HG03025 (cell line): ENCODE results near the gene LGR6.
"Not testable (repeated sequence)": the region's sequence is repeated elsewhere in the genome, so short reads cannot be mapped to it uniquely, and the experiment has no call there.

Source experiments
- ATAC-seq: cut with Tn5 transposase; IDR thresholded peaks from one replicate; pipeline ENCODE4 v1.9.1; 2021; ENCODE audit warnings: mild to moderate bottlenecking, moderate library complexity; ENCODE audit not compliant: unreplicated experiment, low FRiP score

LGR6 gene

DNA sequence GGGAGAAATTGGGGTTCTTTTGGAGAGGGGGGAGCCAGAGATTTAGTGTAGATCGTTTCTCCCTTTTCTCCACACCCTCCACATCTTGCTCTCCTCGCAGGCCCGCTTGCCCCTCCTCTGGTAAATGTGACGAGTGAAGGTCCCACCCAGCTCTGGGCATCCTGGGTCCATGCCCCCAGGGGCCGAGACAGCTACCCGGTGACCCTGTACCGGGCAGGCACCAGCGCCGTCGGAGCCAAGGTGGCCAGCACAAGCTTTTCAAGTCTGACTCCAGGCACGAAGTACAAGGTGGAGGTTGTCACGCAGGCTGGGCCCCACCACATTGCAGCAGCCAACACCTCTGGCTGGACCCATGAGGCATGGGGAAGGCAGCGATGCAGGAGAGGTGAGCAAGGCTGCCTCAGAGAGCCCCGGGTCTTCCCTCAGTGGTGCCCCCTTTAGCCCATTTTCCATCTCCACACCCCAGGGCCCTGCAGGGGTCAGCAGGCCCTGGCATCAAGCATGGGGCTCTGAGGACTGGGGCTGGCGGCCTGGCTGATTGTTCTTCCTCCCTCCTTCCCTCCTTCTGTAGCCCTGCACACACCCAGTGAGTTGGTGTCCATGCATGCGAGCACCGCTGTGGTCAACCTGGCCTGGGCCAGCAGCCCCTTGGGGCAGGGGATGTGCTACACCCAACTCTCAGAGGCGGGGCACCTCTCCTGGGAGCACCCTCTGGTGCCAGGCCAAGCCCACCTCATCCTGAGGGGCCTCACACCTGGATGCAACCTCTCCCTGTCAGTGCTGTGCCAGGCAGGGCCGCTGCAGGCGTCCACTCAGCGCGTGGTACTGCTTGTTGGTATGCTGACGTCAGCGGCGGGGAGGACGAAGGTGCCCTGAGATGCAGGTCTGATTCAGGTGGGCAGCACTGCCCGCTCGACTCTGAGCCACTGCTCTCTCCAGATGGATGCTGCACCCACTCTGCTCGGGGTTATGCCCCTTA is 16.4 kb upstream of the LGR6 start:
- no peak for ATAC-seq

DNA sequence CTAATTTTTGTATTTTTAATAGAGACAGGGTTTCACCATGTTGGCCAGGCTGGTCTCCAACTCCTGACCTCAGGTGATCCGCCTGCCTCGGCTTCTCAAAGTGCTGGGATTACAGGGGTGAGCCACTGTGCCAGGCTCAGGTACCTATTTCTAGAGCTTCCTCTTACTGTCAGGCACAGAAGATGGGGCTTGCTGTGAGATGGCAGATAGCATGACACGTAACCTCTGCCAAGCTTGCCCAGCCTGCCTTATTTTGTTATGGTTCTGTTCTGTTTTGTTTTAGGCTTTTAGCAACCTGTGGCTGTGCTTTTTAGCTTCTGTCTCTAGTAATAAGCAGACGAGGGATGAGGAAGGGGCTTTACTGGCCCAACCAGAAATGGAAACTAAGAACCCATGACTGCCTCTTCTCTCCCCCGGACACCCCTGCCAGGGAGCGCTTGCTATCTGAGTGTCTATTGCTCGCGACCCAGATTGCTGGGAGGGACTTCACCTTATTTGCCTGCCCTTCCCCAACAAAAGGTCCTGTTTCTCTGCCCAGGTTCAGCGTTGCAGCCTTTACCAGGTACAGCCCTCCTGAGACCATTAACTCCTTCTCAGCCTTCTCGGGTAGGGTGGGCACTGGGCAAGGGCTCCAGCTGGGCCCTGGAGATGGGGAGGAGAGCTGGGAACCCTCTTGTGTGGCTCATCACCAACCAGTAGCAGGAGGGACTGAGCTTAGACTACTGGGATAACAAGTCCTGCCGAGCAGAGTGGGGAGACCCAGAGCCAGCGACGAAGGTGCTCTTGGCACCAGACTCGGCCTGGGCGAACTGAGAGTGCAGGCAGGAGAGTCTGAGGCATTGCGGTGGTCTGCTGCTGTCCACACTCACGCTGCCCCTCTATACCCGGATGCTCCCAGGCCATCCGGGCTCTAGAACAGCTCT is 13.5 kb upstream of the LGR6 start:
- ATAC-seq: no peak

DNA sequence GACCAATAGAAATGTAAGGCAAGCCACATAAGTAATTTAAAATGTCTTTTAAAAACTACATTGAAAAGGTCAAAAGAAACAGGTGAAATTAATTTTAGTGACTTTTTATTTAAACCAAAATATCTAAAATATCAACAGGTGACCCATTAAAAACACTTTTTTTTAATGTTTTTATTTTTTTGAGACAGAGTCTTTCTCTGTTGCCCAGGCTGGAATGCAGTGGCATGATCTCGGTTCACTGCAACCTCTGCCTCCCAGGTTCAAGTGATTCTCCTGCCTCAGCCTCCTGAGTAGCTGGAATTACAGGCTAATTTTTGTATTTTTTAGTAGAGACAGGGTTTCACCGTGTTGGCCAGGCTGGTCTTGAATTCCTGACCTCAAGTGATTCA is 12.9 kb upstream of the LGR6 start:
- ATAC-seq: not testable (repeated sequence)

DNA sequence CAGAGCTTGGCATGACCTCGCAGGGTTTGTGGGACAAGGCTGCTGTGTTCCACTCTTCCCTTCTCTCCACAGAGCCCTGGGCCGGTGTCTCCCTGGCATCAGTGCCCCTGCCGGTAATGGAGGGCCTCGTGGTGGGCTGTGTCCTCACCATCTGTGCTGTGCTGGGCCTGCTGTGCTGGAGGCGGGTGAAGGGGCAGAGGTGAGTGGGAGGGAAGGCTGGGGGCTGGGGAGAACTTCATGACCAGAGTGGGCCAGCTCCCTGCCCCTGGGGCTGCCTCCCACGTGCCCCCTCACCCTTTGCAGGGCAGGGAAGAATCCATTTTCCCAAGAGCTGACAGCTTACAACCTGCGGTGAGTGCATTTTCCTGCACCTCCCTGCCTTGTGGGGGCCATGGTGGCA is 12.0 kb upstream of the LGR6 start:
- no peak for ATAC-seq

- no peak for ATAC-seq
Observed at GRCh38 chr1:202182040-202182877, 11.3 kb upstream of the LGR6 start.

DNA sequence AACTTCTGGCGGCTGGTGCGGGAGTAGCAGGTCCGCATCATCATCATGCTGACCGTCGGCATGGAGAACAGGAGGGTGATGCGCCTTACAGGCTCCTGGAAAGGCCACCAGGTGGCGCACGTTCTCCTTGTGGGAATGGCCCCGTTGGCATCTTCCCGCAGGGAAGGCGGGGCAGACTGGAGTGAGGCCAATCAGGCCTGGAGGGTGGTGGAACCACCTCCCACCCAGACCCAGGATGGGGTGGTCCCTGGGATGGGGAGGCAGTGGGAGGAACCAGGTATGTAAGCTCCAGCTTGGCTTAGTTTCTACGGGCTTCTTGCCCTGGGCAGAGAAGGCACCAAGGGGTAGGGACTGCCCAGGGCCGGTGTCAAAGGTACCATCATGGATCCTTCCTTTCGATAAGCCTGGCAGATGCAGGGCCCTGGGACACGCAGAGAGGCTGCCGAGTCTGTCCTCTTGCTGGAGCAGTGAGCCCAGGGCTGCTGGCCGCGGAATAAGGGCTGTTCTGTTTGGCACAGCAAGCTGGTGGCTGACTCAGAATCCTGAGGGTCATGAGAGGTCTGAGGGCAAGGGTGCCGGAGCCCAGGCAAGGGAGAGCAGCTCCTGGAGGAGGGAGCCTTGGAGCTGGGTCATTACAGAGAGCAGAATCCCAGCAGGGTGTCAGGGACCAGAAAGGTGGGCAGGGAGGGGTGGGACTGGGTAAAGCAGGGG is 8.7 kb upstream of the LGR6 start:
- no peak for ATAC-seq

DNA sequence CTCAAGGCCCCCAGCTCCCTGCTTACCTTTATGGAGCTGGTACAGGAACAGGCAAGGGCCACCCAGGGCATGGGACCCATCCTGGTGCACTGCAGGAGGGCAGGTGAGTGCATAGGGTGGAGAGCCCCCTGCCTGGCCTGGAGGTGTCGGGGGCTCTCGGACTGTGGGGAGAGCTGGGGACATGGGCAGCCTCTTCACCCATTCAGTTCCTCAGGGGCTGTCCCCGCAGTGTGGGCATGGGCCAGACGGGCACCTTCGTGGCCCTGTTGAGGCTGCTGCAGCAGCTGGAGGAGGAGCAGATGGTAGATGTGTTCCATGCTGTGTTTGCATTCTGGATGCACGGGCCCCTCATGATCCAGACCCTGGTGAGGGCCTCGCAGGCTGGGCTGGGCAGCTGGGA is 7.3 kb upstream of the LGR6 start:
- no peak for ATAC-seq

- ATAC-seq: no peak
Observed at GRCh38 chr1:202187041-202187671, 6.4 kb upstream of the LGR6 start.

DNA sequence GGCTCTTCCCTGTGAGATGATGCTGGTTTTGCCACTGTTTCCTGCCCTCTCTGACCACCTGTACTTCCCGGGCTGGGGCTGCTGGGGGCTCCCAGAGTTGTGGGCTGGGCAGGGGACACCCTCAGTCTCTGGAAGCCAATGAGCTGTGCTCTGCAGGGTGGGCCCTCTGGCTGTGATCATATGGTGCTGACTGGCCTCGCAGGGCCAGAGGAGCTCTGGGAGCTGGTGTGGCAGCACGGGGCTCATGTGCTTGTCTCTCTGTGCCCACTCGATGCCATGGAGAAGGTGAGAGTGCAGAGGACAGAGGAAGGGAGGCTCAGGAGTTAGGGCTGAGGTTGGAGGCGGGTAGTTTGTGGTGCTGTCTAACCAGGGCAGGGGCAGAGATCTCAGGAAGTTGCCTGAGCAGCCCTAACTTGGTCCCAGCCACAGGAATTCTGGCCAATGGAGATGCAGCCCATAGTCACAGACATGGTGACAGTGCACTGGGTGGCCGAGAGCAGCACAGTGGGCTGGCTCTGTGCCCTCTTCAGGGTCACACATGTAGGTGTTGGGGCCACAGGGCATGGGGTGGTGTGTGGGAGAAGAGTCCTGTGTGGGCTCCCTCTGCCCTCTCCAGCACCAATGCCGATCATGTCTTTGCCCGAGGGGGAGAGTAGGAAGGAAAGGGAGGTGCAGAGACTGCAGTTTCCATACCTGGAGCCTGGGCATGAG is 5.7 kb upstream of the LGR6 start:
- no peak for ATAC-seq

DNA sequence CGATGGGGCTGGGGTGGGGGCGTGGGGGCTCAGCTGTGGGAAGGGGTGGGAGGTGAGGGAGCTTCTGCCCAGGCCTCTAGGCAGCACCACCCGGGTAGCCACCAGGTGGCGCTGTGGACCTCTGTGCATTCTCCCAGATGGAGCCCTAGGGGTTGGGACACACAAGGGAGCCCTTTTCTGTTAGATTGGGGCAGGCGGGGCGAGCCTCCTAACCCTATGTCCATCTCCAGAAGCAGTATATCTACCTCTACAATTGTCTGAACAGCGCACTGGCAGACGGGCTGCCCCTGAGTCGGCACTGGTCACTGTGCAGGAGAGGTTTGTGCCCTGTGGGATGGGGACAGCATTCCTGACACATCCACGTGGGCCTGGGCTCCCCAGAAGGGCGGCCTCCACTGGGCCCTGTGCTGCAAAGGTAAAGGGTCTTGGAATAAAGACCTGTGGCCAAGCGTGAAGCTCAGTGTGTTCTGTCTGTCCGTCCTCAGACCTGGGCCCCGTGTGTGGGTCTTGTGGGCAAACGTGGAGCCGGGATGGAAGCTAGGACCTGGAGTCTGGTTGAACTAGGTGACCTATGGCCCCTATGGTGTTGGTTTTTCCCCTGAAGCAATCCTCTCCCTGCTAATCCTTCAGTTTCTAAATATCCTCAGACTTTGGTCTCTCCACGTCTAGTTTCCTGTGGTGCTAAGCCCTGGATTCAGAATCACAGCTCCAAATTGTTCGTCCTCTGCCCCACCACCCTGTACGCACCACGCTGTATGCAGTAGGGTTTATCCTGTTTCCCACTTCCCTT is 4.4 kb upstream of the LGR6 start:
- ATAC-seq: no peak

DNA sequence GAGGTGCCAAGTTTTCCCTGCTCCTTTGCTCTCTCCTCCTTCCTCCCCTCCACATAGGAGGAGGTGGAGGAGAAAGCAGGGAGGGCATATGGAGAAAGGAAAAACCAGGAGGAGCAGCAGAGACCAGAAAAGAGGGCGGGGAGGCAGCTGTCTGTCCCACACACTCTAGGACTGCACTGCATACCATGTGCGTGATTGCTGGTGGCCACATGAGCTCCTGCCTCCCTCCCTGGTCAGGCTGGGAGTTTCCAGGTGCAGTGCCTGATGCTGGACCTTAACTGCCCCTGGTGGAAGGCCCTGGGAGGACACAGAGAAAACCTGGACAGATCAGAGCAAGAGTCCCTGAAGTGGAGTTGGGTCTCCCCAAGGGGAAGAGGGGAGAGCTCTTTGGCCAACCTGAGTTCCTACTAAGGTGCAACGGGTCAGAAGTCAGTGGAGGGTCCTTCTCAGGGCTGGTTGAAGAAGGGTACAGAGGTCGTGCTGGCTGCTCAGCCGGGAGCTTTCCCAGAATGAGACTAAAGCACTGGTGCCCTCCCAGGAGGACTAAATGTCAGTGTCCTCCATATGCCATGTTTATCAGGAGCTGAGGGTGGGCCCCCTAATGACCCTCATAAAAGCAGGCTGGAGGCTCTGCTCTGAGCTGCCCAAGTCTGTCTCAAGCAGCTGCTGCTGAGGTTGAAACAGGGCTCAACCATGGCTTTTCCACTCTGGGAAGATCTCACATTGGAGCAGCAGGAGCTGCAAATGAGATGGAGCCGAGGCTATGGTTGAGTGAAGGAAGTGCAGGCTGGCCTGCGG is 3.5 kb upstream of the LGR6 start:
- ATAC-seq: no peak

- ATAC-seq: not testable (repeated sequence)
Observed at GRCh38 chr1:202191391-202191790, 2.2 kb upstream of the LGR6 start.

GRCh38 chr1:202192770-202193613 is 607 bp upstream of the LGR6 start:
- no peak for ATAC-seq

DNA sequence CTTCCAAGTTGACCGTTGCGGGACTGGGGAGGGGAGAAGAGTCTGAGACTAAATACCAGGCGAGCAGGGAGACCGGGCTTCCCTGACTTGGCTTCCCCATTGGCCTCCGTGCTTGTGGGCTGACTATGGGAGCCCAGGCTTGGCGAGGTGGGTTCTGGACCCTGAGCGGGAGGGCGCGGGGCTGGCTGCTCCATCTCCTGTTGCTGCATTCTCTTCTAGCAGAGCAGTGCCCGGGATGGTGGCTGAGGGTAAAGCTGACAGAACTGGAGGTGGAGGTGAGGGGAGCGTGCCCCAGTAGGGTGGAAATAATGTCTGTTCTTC is 689 bp downstream of the LGR6 start:
- no peak for ATAC-seq

- no peak for ATAC-seq
Observed at GRCh38 chr1:202197653-202198365, 4.2 kb downstream of the LGR6 start.

- no peak for ATAC-seq
Observed at GRCh38 chr1:202198366-202198724, 4.7 kb downstream of the LGR6 start.
